ENCODE data around the gene KRT15.

DNA sequence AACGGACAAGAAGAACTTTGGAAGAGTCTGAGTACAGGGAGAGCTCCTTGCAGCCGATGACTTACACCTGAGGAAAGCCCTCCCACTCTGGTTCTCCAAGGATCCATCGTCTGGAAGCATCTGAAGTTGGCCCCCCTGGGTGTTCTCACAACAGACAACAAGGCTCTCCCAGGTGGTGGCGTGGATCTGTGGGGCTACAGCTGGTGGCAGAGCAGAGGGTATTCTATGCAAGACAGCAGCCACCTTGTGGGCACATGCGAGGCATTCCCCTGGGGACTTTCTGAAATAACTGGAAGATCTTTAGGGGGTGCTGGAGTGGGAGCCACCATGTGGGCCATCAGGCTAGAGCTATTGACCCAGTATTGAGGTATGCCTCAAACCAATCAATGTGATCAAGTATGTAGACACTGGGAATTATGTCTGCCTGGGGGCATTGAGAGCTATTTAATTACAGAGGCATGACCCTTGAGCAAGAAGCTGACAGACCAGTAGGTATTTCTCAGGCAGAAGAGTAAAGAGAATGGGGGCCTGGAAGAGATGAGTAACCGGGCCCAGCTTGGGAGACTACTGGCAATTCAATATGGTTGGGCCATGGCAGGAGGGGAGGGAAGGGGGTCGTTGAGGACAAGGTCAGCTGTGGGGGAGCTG lies 16.3 kb upstream of the KRT15 start:
- no peak for TF ChIP-seq CTCF (conservative IDR thresholded peaks at IDR 0.05; ENCODE audit: low read length)
- no peak for TF ChIP-seq EZH2phosphoT487 (IDR thresholded peaks at IDR 0.05; ENCODE audit: borderline replicate concordance, low read depth, low read length)

Measured in OCI-LY7 (cell line).